Fibroblast of gingiva (primary cell): ENCODE measurements around the gene PEX1.
"Not testable (repeated sequence)": the region's sequence is repeated elsewhere in the genome, so short reads cannot be mapped to it uniquely, and the experiment has no call there.

Source experiments
- DNase-seq: peaks from one replicate; pipeline ENCODE4 v3.0.0-alpha.2; 2011; ENCODE audit warnings: low read depth

PEX1 gene

GRCh38 chr7:92504563-92504962 is 23.8 kb downstream of the PEX1 start:
- DNase-seq = no peak

GRCh38 chr7:92503767-92504166 is 24.6 kb downstream of the PEX1 start:
- DNase-seq = no peak

- no peak for DNase-seq
Observed at GRCh38 chr7:92498557-92498956, 29.8 kb downstream of the PEX1 start.

GRCh38 chr7:92496876-92497275 is 31.4 kb downstream of the PEX1 start:
- no peak for DNase-seq

GRCh38 chr7:92489634-92490033 is 38.7 kb downstream of the PEX1 start:
- no peak for DNase-seq

GRCh38 chr7:92487804-92488203 is 40.5 kb downstream of the PEX1 start:
- DNase-seq = no peak

- DNase-seq = no peak
Observed at GRCh38 chr7:92485974-92486373, 42.3 kb downstream of the PEX1 start.

- no peak for DNase-seq
Observed at GRCh38 chr7:92485267-92485892, 42.9 kb downstream of the PEX1 start.

GRCh38 chr7:92484226-92484625 is 44.1 kb downstream of the PEX1 start:
- not testable (repeated sequence) for DNase-seq

GRCh38 chr7:92483624-92484023 is 44.7 kb downstream of the PEX1 start:
- not testable (repeated sequence) for DNase-seq

- not testable (repeated sequence) for DNase-seq
Observed at GRCh38 chr7:92479146-92479545, 49.2 kb downstream of the PEX1 start.

- DNase-seq = no peak
Observed at GRCh38 chr7:92478711-92479110, 49.6 kb downstream of the PEX1 start.

- DNase-seq = no peak
Observed at GRCh38 chr7:92478095-92478494, 50.2 kb downstream of the PEX1 start.

GRCh38 chr7:92477681-92478080 is 50.6 kb downstream of the PEX1 start, which contains the start of gene ERVW-1:
Gene ERVW-1 (minus strand): TSS chr7:92477946. CDS start chr7:92470381, 7,565 bp downstream.
- DNase-seq = not testable (repeated sequence)

GRCh38 chr7:92475851-92476590 is 52.3 kb downstream of the PEX1 start:
- not testable (repeated sequence) for DNase-seq

GRCh38 chr7:92475261-92475770 is 53.0 kb downstream of the PEX1 start:
- DNase-seq = not testable (repeated sequence)

GRCh38 chr7:92473989-92474388 is 54.3 kb downstream of the PEX1 start:
- DNase-seq = not testable (repeated sequence)

GRCh38 chr7:92468589-92468988 is 59.7 kb downstream of the PEX1 start:
- DNase-seq = not testable (repeated sequence)

GRCh38 chr7:92466682-92467081 is 61.6 kb downstream of the PEX1 start:
- no peak for DNase-seq

- no peak for DNase-seq
Observed at GRCh38 chr7:92464515-92464914, 63.8 kb downstream of the PEX1 start.

GRCh38 chr7:92462560-92462959 is 65.8 kb downstream of the PEX1 start:
- DNase-seq = no peak

GRCh38 chr7:92461027-92462003 is 67.0 kb downstream of the PEX1 start:
- peak; percentile 26 for DNase-seq
